Activated CD4-positive, alpha-beta T cell treated with anti-CD3 and anti-CD28 coated beads, Interleukin-2, amount 10 ng/mL, durations not matched to agents 7 days and 5 days (primary cell): Measurements from ENCODE around the gene KRTAP21-1. TPM values are rescaled to one million over a fixed set of nuclear protein-coding genes. Genes with fewer than 3 reads are reported as not detected.

ENCODE experiments used
- CTCF ChIA-PET: fragments of 350-600 bp; sonication (Branson Sonifier 250); formaldehyde crosslinking; loops from one replicate; lab custom pipeline; 2021; ENCODE audit warnings: antibody characterized with exemption; lab: Charles Lee
- POLR2A ChIA-PET: fragments of 350-600 bp; sonication (Branson Sonifier 250); formaldehyde crosslinking; loops from one replicate; lab custom pipeline; 2021; ENCODE audit warnings: antibody characterized with exemption; lab: Charles Lee
- DNase-seq: peaks from one replicate; pipeline ENCODE4 v3.0.0-alpha.2; 2020
- H3K27ac Mint-ChIP-seq: one replicate; pipeline ENCODE4 v1.8.0; 2021; ENCODE audit warnings: mild to moderate bottlenecking, moderate library complexity, mixed read lengths
- H3K27me3 Mint-ChIP-seq: one replicate; pipeline ENCODE4 v1.8.0; 2021; ENCODE audit warnings: mixed read lengths
- H3K36me3 Mint-ChIP-seq: one replicate; pipeline ENCODE4 v1.8.0; 2021; ENCODE audit warnings: low read depth, mixed read lengths
- H3K4me1 Mint-ChIP-seq: one replicate; pipeline ENCODE4 v1.8.0; 2021; ENCODE audit warnings: mixed read lengths
- H3K4me3 Mint-ChIP-seq: one replicate; pipeline ENCODE4 v1.8.0; 2021; ENCODE audit warnings: mild to moderate bottlenecking, moderate library complexity, mixed read lengths
- H3K9me3 Mint-ChIP-seq: one replicate; pipeline ENCODE4 v1.8.0; 2021; ENCODE audit warnings: mixed read lengths
- total RNA-seq, 2 experiments: library from RNA; stranded (reverse); gene quantifications; one replicate each; pipeline ENCODE4 v1.2.3, GENCODE V29; 2021

Gene KRTAP21-1
- total RNA-seq, 2 experiments from 2014 or later = not detected

- Mint-ChIP-seq H3K27ac (peak within 1 kb of the TSS; percentile 9), H3K27me3 (peaks cover 1% of the 10 kb centered on the region), H3K4me1 (peaks cover 22% of the 10 kb centered on the region), H3K36me3 (no peaks in the 10 kb centered on the region), H3K9me3 (peaks cover 6% of the 10 kb centered on the region), H3K4me3 (no peak within 1 kb of the TSS)
- ChIA-PET CTCF (no interaction called here), POLR2A (interaction anchor here (0.6 kb wide), 1 partner anchor 9 kb away, joined by 4 read pairs; no protein-coding TSS in a partner anchor)
- DNase-seq = no peak
Measured at GRCh38 chr21:30718239-30718909, 36.9 kb downstream of the KRTAP21-1 start, which contains the start of gene KRTAP21-3. KRTAP21-3 (minus strand) TSS chr21:30718777; CDS start chr21:30718759, 18 bp downstream.

GRCh38 chr21:30717105-30717504 lies 38.1 kb downstream of the KRTAP21-1 start:
- H3K27ac Mint-ChIP-seq = no peak overlapping the region
- POLR2A ChIA-PET = no interaction called here
- H3K4me1 Mint-ChIP-seq = peaks cover 22% of the 10 kb centered on the region
- CTCF ChIA-PET = no interaction called here
- DNase-seq = no peak
- H3K36me3 Mint-ChIP-seq = no peaks in the 10 kb centered on the region
- H3K27me3 Mint-ChIP-seq = no peaks in the 10 kb centered on the region
- no peak overlapping the region for H3K4me3 Mint-ChIP-seq
- H3K9me3 Mint-ChIP-seq = peaks cover 3% of the 10 kb centered on the region

DNA sequence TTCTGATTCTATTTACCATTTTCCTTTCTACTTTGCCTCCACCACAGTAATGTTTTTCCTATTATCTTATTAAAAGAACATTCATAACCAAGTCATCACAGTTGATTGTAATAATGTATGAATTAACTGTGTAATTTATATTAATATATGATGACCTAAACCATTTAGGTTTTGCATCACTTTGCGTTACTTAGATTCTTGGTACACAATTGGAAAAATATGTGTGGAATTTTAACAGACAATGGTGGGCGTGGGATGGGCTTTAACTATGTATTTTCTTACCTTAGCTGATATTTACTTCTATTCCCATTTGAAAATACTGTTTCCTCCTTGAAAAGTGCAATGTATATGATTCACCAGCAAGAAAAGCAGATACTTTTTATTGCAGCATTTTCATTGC lies 40.3 kb downstream of the KRTAP21-1 start:
- Mint-ChIP-seq H3K36me3 (no peaks in the 10 kb centered on the region), H3K9me3 (peaks cover 4% of the 10 kb centered on the region), H3K4me1 (peaks cover 22% of the 10 kb centered on the region), H3K27me3 (no peaks in the 10 kb centered on the region), H3K27ac (no peak overlapping the region), H3K4me3 (no peak overlapping the region)
- ChIA-PET POLR2A (no interaction called here), CTCF (no interaction called here)
- no peak for DNase-seq

- no peak overlapping the region for H3K27ac Mint-ChIP-seq
- no peak for DNase-seq
- CTCF ChIA-PET = no interaction called here
- H3K36me3 Mint-ChIP-seq = no peaks in the 10 kb centered on the region
- H3K4me1 Mint-ChIP-seq = peaks cover 17% of the 10 kb centered on the region
- POLR2A ChIA-PET = no interaction called here
- peaks cover 4% of the 10 kb centered on the region for H3K9me3 Mint-ChIP-seq
- H3K4me3 Mint-ChIP-seq = no peak overlapping the region
- no peaks in the 10 kb centered on the region for H3K27me3 Mint-ChIP-seq
Measured at GRCh38 chr21:30714456-30714855, 40.8 kb downstream of the KRTAP21-1 start.

- Mint-ChIP-seq H3K4me1 (peaks cover 11% of the 10 kb centered on the region), H3K4me3 (no peak overlapping the region), H3K27me3 (no peaks in the 10 kb centered on the region), H3K36me3 (no peaks in the 10 kb centered on the region), H3K9me3 (peaks cover 4% of the 10 kb centered on the region), H3K27ac (no peak overlapping the region)
- CTCF ChIA-PET = no interaction called here
- POLR2A ChIA-PET = no interaction called here
- no peak for DNase-seq
Measured at GRCh38 chr21:30713766-30714165, 41.5 kb downstream of the KRTAP21-1 start.

DNA sequence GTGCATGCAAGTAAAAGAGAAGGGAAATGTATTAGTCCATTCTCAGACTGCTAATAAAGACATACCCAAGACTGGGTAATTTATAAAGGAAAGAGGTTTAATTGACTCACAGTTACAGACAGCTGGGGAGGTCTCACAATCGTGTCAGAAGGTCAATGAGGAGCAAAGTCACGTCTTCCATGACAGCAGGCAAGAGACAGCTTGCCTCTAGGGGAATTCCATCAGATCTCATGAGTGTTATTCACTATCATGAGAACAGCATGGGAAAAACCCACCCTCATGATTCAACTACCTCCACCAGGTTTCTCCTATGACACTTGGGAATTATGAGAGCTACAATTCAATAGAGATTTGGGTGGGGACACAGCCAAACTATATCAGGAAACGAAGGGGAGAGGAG lies 44.7 kb downstream of the KRTAP21-1 start:
- no peak for DNase-seq
- no peaks in the 10 kb centered on the region for H3K36me3 Mint-ChIP-seq
- H3K9me3 Mint-ChIP-seq = peaks cover 2% of the 10 kb centered on the region
- CTCF ChIA-PET = no interaction called here
- no peaks in the 10 kb centered on the region for H3K27me3 Mint-ChIP-seq
- no peak overlapping the region for H3K4me3 Mint-ChIP-seq
- POLR2A ChIA-PET = no interaction called here
- no peak overlapping the region for H3K27ac Mint-ChIP-seq
- H3K4me1 Mint-ChIP-seq = no peaks in the 10 kb centered on the region

GRCh38 chr21:30707409-30707808 lies 47.8 kb downstream of the KRTAP21-1 start:
- ChIA-PET CTCF (no interaction called here), POLR2A (no interaction called here)
- H3K9me3 Mint-ChIP-seq = peaks cover 2% of the 10 kb centered on the region
- H3K27ac Mint-ChIP-seq = no peak overlapping the region
- no peak for DNase-seq
- H3K4me1 Mint-ChIP-seq = no peaks in the 10 kb centered on the region
- no peaks in the 10 kb centered on the region for H3K27me3 Mint-ChIP-seq
- H3K4me3 Mint-ChIP-seq = no peak overlapping the region
- no peaks in the 10 kb centered on the region for H3K36me3 Mint-ChIP-seq

Other genes with a start within 250 kb of the KRTAP21-1 start
- gene KRTAP19-6, start 213.6 kb downstream of the KRTAP21-1 start, total RNA-seq = not detected
- gene KRTAP19-7, start 194.1 kb downstream of the KRTAP21-1 start, total RNA-seq = not detected
- gene KRTAP22-2, start 165.0 kb downstream of the KRTAP21-1 start, total RNA-seq = not detected
- gene KRTAP6-3, start 163.0 kb downstream of the KRTAP21-1 start, total RNA-seq = not detected
- gene KRTAP6-2, start 156.5 kb downstream of the KRTAP21-1 start, total RNA-seq = not detected
- gene KRTAP22-1, start 154.3 kb downstream of the KRTAP21-1 start, total RNA-seq = not detected
- not detected for gene KRTAP6-1, start 141.5 kb downstream of the KRTAP21-1 start, total RNA-seq
- not detected for gene KRTAP20-1, start 139.0 kb downstream of the KRTAP21-1 start, total RNA-seq
- not detected for gene KRTAP20-4, start 134.8 kb downstream of the KRTAP21-1 start, total RNA-seq
- not detected for gene KRTAP20-2, start 120.2 kb downstream of the KRTAP21-1 start, total RNA-seq
- gene KRTAP20-3, start 112.6 kb downstream of the KRTAP21-1 start, total RNA-seq = not detected
- not detected for gene KRTAP21-3, start 36.7 kb downstream of the KRTAP21-1 start, total RNA-seq
- gene KRTAP21-2, start 8.2 kb downstream of the KRTAP21-1 start, total RNA-seq = not detected
- gene KRTAP8-1, start 57.8 kb upstream of the KRTAP21-1 start, total RNA-seq = not detected
- not detected for gene KRTAP7-1, start 74.3 kb upstream of the KRTAP21-1 start, total RNA-seq
- gene KRTAP11-1, start 126.2 kb upstream of the KRTAP21-1 start, total RNA-seq = not detected